ENCODE results near the gene IL15RA. TPM values are rescaled to one million over a fixed set of nuclear protein-coding genes. Genes with fewer than 3 reads are reported as not detected.

Gene IL15RA
- total RNA-seq, 1 experiment from 2014 or later: 0.66 TPM

GRCh38 chr10:5919568-5919967 is 57.8 kb downstream of the IL15RA start:
- Mint-ChIP-seq H3K36me3 (ENCODE audit: insufficient read depth, unreplicated experiment) (peaks cover 58% of the 10 kb centered on the region), H3K27me3 (ENCODE audit: insufficient read depth, unreplicated experiment) (no peaks in the 10 kb centered on the region), H3K9me3 (ENCODE audit: unreplicated experiment) (no peaks in the 10 kb centered on the region), H3K4me3 (ENCODE audit: unreplicated experiment) (no peak overlapping the region), H3K27ac (ENCODE audit: unreplicated experiment) (no peak overlapping the region), H3K4me1 (ENCODE audit: low read depth, unreplicated experiment) (no peaks in the 10 kb centered on the region)
- no peak for TF ChIP-seq CTCF (IDR thresholded peaks at IDR 0.05; ENCODE audit: insufficient read depth in 1 of 2, low read depth in 1 of 2, low read length in 1 of 2, severe bottlenecking in 1 of 2, unreplicated experiment in 1 of 2)
- ChIA-PET POLR2A (no interaction called here), CTCF (no interaction called here)
- Histone ChIP-seq H3K36me3 (ENCODE audit: control insufficient read depth, insufficient read depth, low read length) (peaks cover 3% of the 10 kb centered on the region), H3K4me3 (ENCODE audit: low read depth, low read length) (no peak overlapping the region), H3K4me1 (no peaks in the 10 kb centered on the region), H3K27me3 (replicated peaks; ENCODE audit: control insufficient read depth, insufficient read depth, low read length) (no peaks in the 10 kb centered on the region), H3K9me3 (no peaks in the 10 kb centered on the region)
- intact Hi-C loops (cut with micrococcal nuclease; ENCODE audit: unreplicated experiment): no loop called here
- BruUV-seq (replicated peaks): no TSS peak
- DNase-seq: no peak

GRCh38 chr10:5918763-5919162 is 58.6 kb downstream of the IL15RA start:
- no peaks in the 10 kb centered on the region for H3K4me1 Mint-ChIP-seq (ENCODE audit: low read depth, unreplicated experiment)
- no peaks in the 10 kb centered on the region for H3K4me1 ChIP-seq
- CTCF ChIA-PET: no interaction called here

GRCh38 chr10:5917305-5917704 is 60.0 kb downstream of the IL15RA start:
- H3K27ac Mint-ChIP-seq (ENCODE audit: unreplicated experiment): no peak overlapping the region
- no peak overlapping the region for H3K4me3 Mint-ChIP-seq (ENCODE audit: unreplicated experiment)
- no TSS peak for BruUV-seq (replicated peaks)
- TF ChIP-seq CTCF (IDR thresholded peaks at IDR 0.05; ENCODE audit: insufficient read depth in 1 of 2, low read depth in 1 of 2, low read length in 1 of 2, severe bottlenecking in 1 of 2, unreplicated experiment in 1 of 2): no peak
- peaks cover 44% of the 10 kb centered on the region for H3K36me3 Mint-ChIP-seq (ENCODE audit: insufficient read depth, unreplicated experiment)
- POLR2A ChIA-PET: no interaction called here
- CTCF ChIA-PET: no interaction called here
- no peaks in the 10 kb centered on the region for H3K27me3 Mint-ChIP-seq (ENCODE audit: insufficient read depth, unreplicated experiment)
- DNase-seq: no peak
- Histone ChIP-seq H3K4me1 (no peaks in the 10 kb centered on the region), H3K4me3 (ENCODE audit: low read depth, low read length) (no peak overlapping the region), H3K36me3 (ENCODE audit: control insufficient read depth, insufficient read depth, low read length) (peaks cover 1% of the 10 kb centered on the region), H3K9me3 (no peaks in the 10 kb centered on the region), H3K27me3 (replicated peaks; ENCODE audit: control insufficient read depth, insufficient read depth, low read length) (no peaks in the 10 kb centered on the region)
- intact Hi-C loops (cut with micrococcal nuclease; ENCODE audit: unreplicated experiment): no loop called here
- no peaks in the 10 kb centered on the region for H3K4me1 Mint-ChIP-seq (ENCODE audit: low read depth, unreplicated experiment)
- no peaks in the 10 kb centered on the region for H3K9me3 Mint-ChIP-seq (ENCODE audit: unreplicated experiment)

More at GRCh38 chr10:5918763-5919162, 58.6 kb downstream of the IL15RA start:
- Histone ChIP-seq H3K27me3 (replicated peaks; ENCODE audit: control insufficient read depth, insufficient read depth, low read length) (no peaks in the 10 kb centered on the region), H3K4me3 (ENCODE audit: low read depth, low read length) (no peak overlapping the region), H3K9me3 (no peaks in the 10 kb centered on the region), H3K36me3 (ENCODE audit: control insufficient read depth, insufficient read depth, low read length) (peaks cover 3% of the 10 kb centered on the region)
- Mint-ChIP-seq H3K27ac (ENCODE audit: unreplicated experiment) (no peak overlapping the region), H3K4me3 (ENCODE audit: unreplicated experiment) (no peak overlapping the region), H3K9me3 (ENCODE audit: unreplicated experiment) (no peaks in the 10 kb centered on the region), H3K36me3 (ENCODE audit: insufficient read depth, unreplicated experiment) (peaks cover 57% of the 10 kb centered on the region), H3K27me3 (ENCODE audit: insufficient read depth, unreplicated experiment) (no peaks in the 10 kb centered on the region)
- POLR2A ChIA-PET: no interaction called here
- BruUV-seq (replicated peaks): no TSS peak
- no peak for TF ChIP-seq CTCF (IDR thresholded peaks at IDR 0.05; ENCODE audit: insufficient read depth in 1 of 2, low read depth in 1 of 2, low read length in 1 of 2, severe bottlenecking in 1 of 2, unreplicated experiment in 1 of 2)
- DNase-seq: no peak
- intact Hi-C loops (cut with micrococcal nuclease; ENCODE audit: unreplicated experiment): no loop called here
